ENCODE measurements around the gene GALK2.

GRCh38 chr15:49215768-49216739 lies 46.0 kb downstream of the GALK2 start:
- TF ChIP-seq CTCF (IDR thresholded peaks at IDR 0.05 in 8 of 11, conservative IDR thresholded peaks at IDR 0.05 in 3 of 11) (peak in 6 of 11 experiments; percentile 18 to 37 (median 27)), POLR2A (IDR thresholded peaks at IDR 0.05) (no peak), POLR2AphosphoS5 (IDR thresholded peaks at IDR 0.05) (no peak)

All from spleen (tissue), 7 donors.